22Rv1 (cell line): ENCODE results near the gene ANKH.

ENCODE experiments used
- CTCF ChIP-seq: fragments of 450-650 bp; IDR thresholded peaks from 2 replicates; pipeline ENCODE4 v1.5.1; 2017; ENCODE audit warnings: mild to moderate bottlenecking
- ZFX ChIP-seq: fragments of 450-650 bp; IDR thresholded peaks from 2 replicates; pipeline ENCODE4 v1.6.1; 2017; ENCODE audit warnings: antibody characterized with exemption, borderline replicate concordance

GRCh38 chr5:14773588-14773987 lies 98.0 kb downstream of the ANKH start:
- TF ChIP-seq CTCF (no peak), ZFX (no peak)
